ENCODE data around the gene SMG6.
"Not testable (repeated sequence)": the region's sequence is repeated elsewhere in the genome, so short reads cannot be mapped to it uniquely, and the experiment has no call there.

Gene SMG6

DNA sequence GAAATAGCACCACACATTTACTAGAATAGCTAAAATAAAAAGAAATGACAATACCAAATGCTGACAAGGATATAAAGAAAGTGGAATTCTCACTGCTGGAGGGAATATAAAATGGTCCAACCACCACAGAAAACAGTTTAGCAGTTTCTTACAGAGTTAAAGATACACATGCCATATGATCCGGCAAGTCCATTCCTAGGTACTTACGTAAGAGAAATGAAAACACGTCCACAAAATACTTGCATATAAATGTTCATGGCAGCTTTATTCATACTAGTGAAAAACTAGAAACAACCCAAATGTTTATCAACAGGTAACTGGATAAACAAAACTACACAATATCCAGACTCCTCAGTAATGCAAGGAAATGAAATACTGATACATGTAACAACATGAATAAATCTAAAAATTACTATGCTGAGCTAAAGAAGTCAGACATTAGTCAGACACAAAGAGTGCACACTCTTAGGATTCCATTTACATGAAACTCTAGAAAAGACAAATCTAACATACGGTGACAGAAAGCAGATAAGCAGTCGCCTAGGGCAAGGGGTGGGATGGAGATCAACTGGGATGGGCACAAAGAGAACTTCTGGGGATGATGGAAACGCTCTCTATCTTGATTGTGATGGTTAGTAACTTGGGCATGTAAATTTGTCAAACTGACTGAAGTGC lies 76.4 kb downstream of the SMG6 start:
- DNase-seq: no peak

GRCh38 chr17:2223617-2223927 lies 80.0 kb downstream of the SMG6 start:
- no peak for DNase-seq

DNA sequence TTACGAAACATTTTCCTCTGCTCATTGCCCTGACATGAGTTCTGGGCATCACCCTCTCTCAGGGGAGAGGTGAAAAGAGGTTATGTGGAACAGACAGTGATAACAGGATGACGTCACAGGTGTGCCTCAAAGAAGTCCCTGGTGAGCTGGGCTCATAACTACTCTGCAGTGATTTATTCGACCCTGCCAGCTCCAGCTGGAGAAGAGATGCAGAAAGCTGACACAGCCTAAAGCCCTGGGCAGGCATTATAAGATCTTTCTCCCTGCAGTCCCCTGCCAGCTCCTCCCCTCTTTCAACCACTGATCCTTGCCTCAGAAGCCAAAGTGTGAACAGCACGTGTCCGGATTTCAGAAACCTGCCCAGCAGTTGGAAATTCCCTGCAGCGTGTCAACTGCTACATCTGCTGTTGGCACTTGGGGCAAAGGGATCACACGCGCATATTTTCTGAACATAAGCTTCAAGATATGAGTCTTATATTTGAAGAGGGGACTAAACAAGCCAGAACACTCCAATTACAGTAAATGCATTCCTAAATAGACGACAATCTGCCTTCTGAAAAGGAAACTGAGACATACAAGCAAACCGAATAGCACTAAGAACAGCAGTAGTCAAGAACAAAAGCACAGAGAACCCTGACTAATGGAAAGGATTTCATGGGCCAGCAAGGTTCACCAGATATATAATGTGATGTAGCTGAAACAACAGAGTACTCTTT lies 80.5 kb downstream of the SMG6 start:
- DNase-seq: no peak

DNA sequence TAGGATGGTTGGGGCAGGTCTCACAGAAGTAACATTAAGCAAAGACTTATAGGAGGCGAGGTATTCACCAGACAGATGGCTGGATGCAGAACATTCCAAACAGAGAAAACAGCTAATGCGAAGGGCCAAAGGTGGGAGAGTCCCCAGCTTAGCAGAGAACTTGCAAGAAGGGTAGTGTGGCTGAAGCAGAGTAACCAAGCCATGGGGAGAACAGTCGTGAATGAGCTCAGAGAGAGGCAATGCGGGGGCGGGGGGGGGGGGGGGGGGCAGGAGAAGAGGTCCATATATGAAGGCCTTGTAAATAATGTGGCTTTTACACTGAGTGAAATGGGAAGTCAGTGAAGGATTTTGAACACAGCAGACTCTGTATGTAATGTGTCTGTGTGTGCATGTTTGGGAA lies 81.3 kb downstream of the SMG6 start:
- no peak for DNase-seq

DNA sequence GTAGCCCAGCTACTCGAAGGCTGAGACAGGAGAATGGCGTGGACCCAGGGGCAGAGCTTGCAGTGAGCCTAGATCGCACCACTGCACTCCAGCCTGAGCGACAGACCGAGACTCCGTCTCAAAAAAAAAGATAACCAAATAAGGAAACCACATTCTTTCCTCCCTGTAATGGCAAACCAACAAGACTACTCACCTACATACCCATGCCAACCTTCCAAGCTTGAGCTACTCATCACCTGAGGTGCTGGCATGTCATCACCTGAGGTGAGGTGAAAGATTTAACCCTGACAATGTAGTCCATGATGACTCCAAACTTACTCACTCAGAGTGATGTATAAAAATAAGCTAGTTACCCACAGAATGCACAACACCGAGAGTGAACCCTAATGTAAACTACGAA lies 85.2 kb downstream of the SMG6 start:
- no peak for DNase-seq

- DNase-seq: no peak
Measured at GRCh38 chr17:2215616-2216364, 87.8 kb downstream of the SMG6 start.

GRCh38 chr17:2214929-2215615 lies 88.5 kb downstream of the SMG6 start:
- DNase-seq: no peak

DNA sequence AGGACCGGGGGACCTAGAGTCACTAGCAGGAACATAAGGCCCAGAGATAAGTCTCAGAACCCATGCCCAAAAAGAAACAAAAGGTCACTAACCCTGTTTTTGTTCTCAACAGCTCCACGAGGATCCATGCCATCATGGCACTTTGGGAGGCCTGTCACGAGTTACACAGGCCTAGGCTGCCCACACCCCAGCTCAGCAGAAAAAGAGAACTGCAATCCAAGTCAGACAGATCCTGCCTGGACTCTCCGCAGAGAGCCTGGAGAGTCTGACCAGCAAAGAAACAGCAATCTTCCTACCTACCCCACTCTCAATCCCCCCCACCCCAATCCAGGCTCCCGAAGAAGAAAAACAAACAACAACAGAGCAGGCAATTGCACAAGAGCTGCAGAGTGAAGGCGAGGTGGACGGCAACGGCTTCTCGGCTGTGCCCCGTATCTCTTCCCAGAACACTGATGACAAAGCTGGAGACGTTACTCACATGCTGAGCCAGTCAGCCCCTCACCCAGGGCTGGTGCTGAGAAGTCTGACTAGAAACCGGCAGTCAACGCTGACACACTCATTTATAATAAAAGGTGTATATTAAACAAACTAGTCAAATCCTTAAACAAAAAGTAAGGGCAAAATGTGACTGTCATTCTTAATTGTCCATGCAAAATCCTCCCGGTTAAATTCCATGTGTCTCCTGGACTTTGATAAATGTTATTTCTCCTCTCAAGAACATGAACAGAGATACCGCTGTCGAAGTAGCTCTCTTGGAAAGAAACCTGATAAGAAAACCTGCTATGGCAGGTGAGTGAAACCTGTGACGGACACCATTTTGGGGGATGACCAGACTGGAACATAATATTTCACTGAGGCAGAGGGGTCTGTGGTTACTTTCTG lies 89.3 kb downstream of the SMG6 start:
- DNase-seq: no peak

GRCh38 chr17:2213291-2213960 lies 90.2 kb downstream of the SMG6 start:
- DNase-seq: no peak

GRCh38 chr17:2212400-2212981 lies 91.1 kb downstream of the SMG6 start:
- no peak for DNase-seq

DNA sequence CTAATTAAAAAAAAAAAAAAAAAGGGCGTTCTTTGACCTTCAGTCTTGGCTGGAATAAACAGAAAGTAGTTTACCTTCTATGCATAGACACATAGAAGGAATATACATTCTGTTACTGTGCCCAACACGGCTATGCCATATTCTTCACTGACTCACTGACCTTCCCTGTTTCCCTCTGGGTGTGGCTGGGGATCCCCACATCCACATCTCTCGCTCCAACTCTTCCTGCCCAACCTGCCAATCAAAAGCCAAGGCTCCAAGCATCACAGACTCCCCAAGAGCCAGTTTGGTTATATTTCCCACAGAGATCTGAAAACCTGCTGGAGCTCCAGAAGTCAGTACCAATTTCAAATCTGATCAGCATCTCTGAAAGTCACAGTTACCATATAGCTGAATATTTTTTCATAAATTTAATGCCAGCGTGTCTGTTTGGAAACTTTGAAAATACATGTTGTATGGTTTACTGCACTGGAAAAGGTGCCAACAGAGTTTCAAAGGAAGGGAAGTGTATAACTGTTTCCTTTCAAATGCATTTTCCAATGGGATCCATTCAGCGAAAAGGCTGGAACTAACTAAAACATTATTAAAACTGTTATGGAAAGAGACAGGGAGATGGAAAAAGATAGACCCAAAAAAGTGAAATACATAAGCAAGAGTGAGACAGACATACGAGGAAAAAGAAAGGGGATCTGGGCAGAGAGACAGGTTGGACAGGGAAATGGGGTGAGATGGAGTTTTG lies 91.8 kb downstream of the SMG6 start:
- DNase-seq: no peak

DNA sequence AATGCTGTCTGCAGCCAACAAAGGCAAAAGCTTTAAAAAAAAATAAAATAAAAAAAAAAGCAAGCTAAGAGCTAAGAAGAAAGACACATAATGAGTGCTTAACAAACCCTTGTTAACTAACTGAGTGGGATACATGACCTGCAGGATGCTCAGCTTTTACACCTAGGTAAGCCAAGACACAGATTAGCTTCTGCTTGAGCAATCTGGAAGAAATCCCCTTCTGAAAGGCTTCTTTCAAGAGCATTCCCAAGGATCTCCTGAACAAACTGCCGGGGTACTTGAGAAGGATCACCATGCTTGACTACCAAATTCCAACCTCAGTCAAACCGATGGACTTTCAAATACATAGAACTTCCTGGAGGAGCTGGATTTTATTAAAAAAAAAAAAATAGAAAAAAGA lies 92.9 kb downstream of the SMG6 start:
- no peak for DNase-seq

DNA sequence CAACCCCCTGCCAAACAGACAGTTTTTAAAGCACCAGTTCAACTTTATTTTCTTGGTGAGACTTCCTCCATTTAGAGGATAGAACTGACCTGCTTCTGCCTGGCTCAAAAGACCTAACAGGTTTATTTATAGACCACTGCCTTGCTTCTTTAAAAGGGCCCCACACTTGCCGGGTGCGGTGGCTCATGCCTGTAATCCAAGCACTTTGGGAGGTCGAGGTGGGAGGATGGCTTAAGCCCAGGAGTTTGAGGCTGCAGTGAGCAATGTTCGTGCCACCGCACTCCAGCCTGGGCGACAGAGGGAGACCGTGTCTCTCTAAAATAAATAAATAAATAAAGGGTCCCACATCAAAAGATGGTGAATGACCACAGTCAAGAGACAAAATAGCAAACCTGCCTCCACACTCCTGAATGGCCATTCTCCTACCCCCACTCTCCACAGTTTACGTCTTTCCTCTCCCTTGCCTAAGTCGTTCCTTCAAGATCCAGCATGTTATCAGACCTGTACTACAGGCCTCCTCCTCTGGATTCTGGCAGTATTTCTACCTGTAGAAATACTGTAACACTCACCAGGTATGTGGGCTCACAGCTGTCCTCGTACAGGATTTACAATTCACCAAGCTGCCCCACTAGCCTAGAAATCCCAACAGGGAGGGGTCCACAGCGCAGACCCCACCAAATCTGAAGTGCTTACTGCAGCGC lies 95.6 kb downstream of the SMG6 start:
- no peak for DNase-seq

DNA sequence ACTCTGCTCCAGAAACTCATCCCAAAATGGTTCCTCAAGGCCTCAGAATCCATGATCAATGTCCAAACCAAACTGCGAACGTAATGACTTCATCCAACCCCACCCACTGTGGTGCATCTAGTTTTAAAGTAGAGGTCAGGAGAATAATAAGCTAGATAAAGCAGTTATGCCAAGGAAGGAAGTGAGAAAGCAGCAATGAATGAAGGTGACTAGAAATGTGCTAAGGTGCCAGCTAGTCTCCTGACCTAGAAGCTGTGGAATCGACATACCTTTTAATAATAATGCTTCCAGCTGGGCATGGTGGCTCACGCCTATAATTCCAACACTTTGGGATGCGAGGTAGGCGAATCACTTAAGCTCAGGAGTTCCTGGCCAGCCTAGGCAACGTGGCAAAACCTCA lies 99.2 kb downstream of the SMG6 start:
- no peak for DNase-seq

- no peak for DNase-seq
Measured at GRCh38 chr17:2203818-2204217, 99.8 kb downstream of the SMG6 start.

GRCh38 chr17:2202996-2203575 lies 100.5 kb downstream of the SMG6 start:
- DNase-seq: no peak

DNA sequence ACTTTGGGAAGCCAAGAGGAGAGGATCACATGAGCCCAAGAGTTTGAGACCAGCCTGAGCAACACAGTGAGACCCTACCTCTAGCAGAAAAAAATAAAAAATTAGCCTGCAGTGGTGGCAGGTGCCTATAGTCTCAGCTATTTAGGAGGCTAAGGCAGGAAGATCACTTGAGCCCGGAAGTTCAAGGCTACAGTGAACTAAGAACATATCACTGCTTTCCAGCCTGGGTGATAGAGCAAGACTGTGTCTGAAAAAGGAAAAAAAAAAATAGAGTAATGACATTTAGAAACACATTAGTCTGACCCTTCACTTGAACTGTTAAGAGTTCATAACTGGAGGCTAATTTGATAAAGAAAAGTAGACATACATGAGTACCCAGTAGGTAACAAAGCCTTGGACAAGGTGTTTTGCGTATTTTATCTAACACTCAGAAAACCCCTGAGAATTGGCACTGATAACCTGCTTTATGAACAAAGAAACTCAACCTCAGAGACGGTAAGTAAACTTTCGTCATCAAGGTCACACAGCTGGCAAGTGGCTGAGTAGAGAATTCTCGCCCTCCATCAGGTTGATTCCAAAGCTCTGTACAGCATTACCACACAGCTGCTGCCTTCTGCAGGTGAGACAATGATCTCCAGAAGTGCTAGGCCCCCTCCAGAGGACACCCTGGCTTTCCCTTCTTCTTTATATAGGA lies 101.1 kb downstream of the SMG6 start:
- DNase-seq: no peak

GRCh38 chr17:2199386-2199785 lies 104.2 kb downstream of the SMG6 start:
- DNase-seq: not testable (repeated sequence)

GRCh38 chr17:2198927-2199326 lies 104.7 kb downstream of the SMG6 start:
- DNase-seq: no peak

Data from NCI-H2171 (cell line).